OCI-LY7 (cell line): ENCODE measurements around the gene NDEL1.

ENCODE experiments used
- CTCF ChIP-seq: fragments of 200-600 bp; sonication (generic); conservative IDR thresholded peaks from 2 replicates; pipeline ENCODE4 v1.5.1; 2014; ENCODE audit warnings: mild to moderate bottlenecking, antibody characterized with exemption, low read length, moderate library complexity, mixed read lengths
- EZH2phosphoT487 ChIP-seq: fragments of 200-600 bp; sonication (generic); IDR thresholded peaks from 2 replicates; pipeline ENCODE4 v1.6.1; 2018; ENCODE audit warnings: low read depth, borderline replicate concordance, mild to moderate bottlenecking, mixed run types, antibody characterized with exemption, low read length, moderate library complexity, mixed read lengths

- TF ChIP-seq CTCF (no peak), EZH2phosphoT487 (no peak)
These were observed 17.6 kb downstream of the NDEL1 start for GRCh38 chr17:8453326-8453725.
